ENCODE data around the gene KRTAP12-1.

DNA sequence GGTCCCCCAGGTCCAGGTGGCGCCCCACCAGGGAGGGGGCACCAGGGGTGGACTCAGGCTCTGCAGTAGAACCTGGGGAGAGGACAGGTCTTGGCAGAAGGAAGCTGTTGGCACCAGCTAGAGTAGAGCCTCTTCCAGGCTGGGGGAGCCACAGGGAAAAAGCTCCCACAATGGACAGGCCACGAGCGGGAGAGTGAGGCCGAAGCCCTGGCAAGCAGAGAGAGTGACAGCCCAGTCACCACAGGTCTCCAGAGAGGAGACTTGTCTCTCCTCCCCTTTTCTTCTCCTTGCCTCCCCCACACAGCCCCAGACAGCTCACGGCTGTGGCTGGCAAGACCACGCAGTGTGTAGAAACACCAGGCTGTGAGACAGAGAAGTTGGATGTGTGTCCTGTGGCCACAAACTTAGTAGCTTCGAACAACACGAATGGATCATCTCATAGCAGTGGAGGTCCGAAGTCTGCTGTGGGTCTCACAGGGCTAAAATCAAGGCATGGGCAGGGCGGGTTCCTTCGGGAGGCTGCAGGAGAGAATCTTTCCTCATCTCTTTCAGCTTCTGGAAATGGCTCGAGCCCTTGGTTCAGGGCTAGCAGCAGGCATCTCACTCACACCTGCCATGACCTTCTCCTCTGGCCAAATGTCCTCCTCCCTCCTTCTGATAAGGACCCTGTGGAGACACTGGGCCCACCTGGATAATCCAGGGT lies 30.8 kb downstream of the KRTAP12-1 start:
- TF ChIP-seq, protein P1, sequence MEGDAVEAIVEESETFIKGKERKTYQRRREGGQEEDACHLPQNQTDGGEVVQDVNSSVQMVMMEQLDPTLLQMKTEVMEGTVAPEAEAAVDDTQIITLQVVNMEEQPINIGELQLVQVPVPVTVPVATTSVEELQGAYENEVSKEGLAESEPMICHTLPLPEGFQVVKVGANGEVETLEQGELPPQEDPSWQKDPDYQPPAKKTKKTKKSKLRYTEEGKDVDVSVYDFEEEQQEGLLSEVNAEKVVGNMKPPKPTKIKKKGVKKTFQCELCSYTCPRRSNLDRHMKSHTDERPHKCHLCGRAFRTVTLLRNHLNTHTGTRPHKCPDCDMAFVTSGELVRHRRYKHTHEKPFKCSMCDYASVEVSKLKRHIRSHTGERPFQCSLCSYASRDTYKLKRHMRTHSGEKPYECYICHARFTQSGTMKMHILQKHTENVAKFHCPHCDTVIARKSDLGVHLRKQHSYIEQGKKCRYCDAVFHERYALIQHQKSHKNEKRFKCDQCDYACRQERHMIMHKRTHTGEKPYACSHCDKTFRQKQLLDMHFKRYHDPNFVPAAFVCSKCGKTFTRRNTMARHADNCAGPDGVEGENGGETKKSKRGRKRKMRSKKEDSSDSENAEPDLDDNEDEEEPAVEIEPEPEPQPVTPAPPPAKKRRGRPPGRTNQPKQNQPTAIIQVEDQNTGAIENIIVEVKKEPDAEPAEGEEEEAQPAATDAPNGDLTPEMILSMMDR (IDR thresholded peaks at IDR 0.05; ENCODE audit: poor library complexity) = no peak
- no peak for TF ChIP-seq EZH2phosphoT487 (IDR thresholded peaks at IDR 0.05; ENCODE audit: low read depth, severe bottlenecking, unreplicated experiment)
